ENCODE data around the gene SGMS1. TPM values are rescaled to one million over a fixed set of nuclear protein-coding genes. Genes with fewer than 3 reads are reported as not detected.

Gene SGMS1
- total and polyA plus RNA-seq, 3 donors from 2014 or later = 30.6 to 90.9 (median 63.2) TPM

GRCh38 chr10:50315424-50315823 is 308.3 kb downstream of the SGMS1 start:
- Histone ChIP-seq H3K9me3 (no peaks in the 10 kb centered on the region), H3K27me3 (no peaks in the 10 kb centered on the region), H3K4me1 (no peaks in the 10 kb centered on the region), H3K4me3 (no peak overlapping the region), H3K27ac (no peak overlapping the region), H3K36me3 (ENCODE audit: low read depth, missing control alignments) (no peaks in the 10 kb centered on the region)
- intact Hi-C loops (cut with DNase I; ENCODE audit: low total_unique reads) = no loop called here
- DNase-seq = no peak
- TF ChIP-seq CTCF (IDR thresholded peaks at IDR 0.05) (no peak), POLR2A (IDR thresholded peaks at IDR 0.05) (no peak)

- intact Hi-C loops (cut with DNase I; ENCODE audit: low total_unique reads) = no loop called here
- H3K4me1 ChIP-seq = no peaks in the 10 kb centered on the region
- no peak overlapping the region for H3K4me3 ChIP-seq
- TF ChIP-seq CTCF (IDR thresholded peaks at IDR 0.05) = no peak
- TF ChIP-seq POLR2A (IDR thresholded peaks at IDR 0.05) = no peak
- DNase-seq = no peak
- WGBS, 2 donors = 89 to 94% methylated on average over 10 of the region's 10 CpGs
- H3K36me3 ChIP-seq (ENCODE audit: low read depth, missing control alignments) = no peaks in the 10 kb centered on the region
- H3K9me3 ChIP-seq = no peaks in the 10 kb centered on the region
- H3K27ac ChIP-seq = no peak overlapping the region
- H3K27me3 ChIP-seq = no peaks in the 10 kb centered on the region
Observed at GRCh38 chr10:50314169-50315071, 309.3 kb downstream of the SGMS1 start.

- Histone ChIP-seq H3K4me1 (no peaks in the 10 kb centered on the region), H3K4me3 (no peak overlapping the region), H3K27ac (no peak overlapping the region), H3K27me3 (no peaks in the 10 kb centered on the region), H3K9me3 (no peaks in the 10 kb centered on the region), H3K36me3 (ENCODE audit: low read depth, missing control alignments) (no peaks in the 10 kb centered on the region)
- DNase-seq = no peak
- intact Hi-C loops (cut with DNase I; ENCODE audit: low total_unique reads) = no loop called here
- TF ChIP-seq CTCF (IDR thresholded peaks at IDR 0.05) (no peak), POLR2A (IDR thresholded peaks at IDR 0.05) (no peak)
- WGBS, 2 donors = 92% methylated on average over 10 of the region's 10 CpGs
Observed at GRCh38 chr10:50312464-50313437, 311.0 kb downstream of the SGMS1 start.

- DNase-seq = no peak
- H3K36me3 ChIP-seq (ENCODE audit: low read depth, missing control alignments) = no peaks in the 10 kb centered on the region
- 81 to 94% methylated on average over 4 of the region's 4 CpGs for WGBS, 2 donors
- H3K4me1 ChIP-seq = no peaks in the 10 kb centered on the region
- H3K27ac ChIP-seq = no peak overlapping the region
- no peak overlapping the region for H3K4me3 ChIP-seq
- TF ChIP-seq CTCF (IDR thresholded peaks at IDR 0.05) (peak in 1 of 3 experiments; percentile 35), POLR2A (IDR thresholded peaks at IDR 0.05) (no peak)
- intact Hi-C loops (cut with DNase I; ENCODE audit: low total_unique reads) = no loop called here
- H3K27me3 ChIP-seq = no peaks in the 10 kb centered on the region
- H3K9me3 ChIP-seq = no peaks in the 10 kb centered on the region
Observed at GRCh38 chr10:50310560-50311174, 313.1 kb downstream of the SGMS1 start.

Data from testis (tissue), 3 donors.